Measurements from ENCODE around the gene ANKFN1.

GRCh38 chr17:56407086-56407485, 253.8 kb downstream of the ANKFN1 start:
- TF ChIP-seq CTCF (IDR thresholded peaks at IDR 0.05 in 4 of 5, conservative IDR thresholded peaks at IDR 0.05 in 1 of 5) (no peak), POLR2A (IDR thresholded peaks at IDR 0.05) (no peak)
